EL (cell line): Measurements from ENCODE around the gene NRTN.
"Not testable (repeated sequence)": the region's sequence is repeated elsewhere in the genome, so short reads cannot be mapped to it uniquely, and the experiment has no call there.

Source experiments
- DNase-seq: peaks from one replicate; pipeline ENCODE4 v3.0.0-alpha.2; 2016

The NRTN gene

GRCh38 chr19:5804516-5805461, at the start of gene NRTN:
Gene NRTN, plus strand, starts transcription at chr19:5805067. Its CDS starts 19,099 bp downstream, at chr19:5824166.
- no peak for DNase-seq

DNA sequence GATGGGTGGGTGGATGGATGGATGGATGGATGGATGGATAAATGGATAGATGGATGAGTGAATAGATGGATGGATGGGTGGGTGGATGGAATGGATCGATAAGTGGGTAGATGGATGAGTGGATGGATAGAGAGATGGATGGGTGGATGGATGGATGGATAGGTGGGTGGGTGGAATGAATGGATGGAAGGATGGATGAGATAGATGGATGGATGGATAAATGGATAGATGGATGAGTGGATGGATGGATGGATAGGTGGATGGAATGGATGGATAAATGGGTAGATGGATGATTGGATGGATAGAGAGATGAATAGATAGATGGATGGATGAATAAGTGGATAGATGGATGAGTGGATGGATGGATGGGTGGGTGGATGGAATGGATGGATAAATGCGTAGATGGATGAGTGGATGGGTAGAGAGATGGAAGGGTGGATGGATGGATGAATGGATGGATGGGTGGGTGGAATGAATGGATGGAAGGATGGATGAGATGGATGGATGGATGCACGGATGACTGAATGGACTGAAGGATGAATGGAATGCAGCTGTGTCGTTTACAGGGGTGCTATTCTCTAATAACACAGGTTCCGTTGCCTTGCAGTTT, 42.2 kb upstream of the NRTN start:
- no peak for DNase-seq

DNA sequence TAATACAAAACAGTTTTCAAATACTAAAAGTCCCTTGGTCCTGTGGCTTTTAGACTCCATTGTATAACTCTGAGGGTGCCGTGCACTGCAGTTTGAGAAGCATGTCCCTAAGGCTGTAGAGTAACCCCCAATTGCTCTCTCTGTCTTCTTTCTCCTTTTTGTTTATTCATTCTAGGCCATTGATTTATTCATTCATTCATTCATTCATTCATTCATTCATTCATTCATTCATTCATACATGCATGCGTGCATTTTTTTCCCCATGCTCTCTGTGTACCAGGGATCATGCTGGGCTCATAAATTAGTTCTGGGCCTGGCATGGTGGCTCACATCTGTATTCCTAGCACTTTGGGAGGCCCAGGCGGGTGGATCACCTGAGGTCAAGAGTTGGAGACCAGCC, 39.6 kb upstream of the NRTN start:
- no peak for DNase-seq

DNA sequence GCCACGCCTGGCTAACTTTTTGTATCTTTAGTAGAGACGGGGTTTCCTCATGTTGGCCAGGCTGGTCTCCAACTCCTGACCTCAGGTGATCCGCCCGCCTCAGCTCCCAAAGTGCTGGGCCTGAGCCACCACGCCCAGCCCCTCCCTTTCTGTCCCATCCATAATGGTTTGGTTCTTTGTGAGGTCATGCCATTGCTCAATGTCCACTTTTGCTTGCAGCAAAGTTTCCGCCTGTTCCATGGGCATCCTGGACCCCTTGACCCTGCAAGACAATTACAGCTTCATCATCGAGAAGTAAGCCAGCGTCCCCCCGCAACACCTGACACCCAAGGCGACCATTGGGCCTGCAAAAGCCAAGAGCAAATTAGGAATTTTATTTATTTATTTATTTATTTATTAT, 36.9 kb upstream of the NRTN start:
- no peak for DNase-seq

GRCh38 chr19:5772416-5772815, 32.5 kb upstream of the NRTN start:
- DNase-seq = no peak

GRCh38 chr19:5773276-5773675, 31.6 kb upstream of the NRTN start:
- DNase-seq = no peak

GRCh38 chr19:5774921-5775320, 29.9 kb upstream of the NRTN start:
- DNase-seq = no peak

GRCh38 chr19:5775668-5776309, 29.1 kb upstream of the NRTN start:
- DNase-seq = peak; percentile 82

- no peak for DNase-seq
Observed at GRCh38 chr19:5778402-5778801, 26.5 kb upstream of the NRTN start.

DNA sequence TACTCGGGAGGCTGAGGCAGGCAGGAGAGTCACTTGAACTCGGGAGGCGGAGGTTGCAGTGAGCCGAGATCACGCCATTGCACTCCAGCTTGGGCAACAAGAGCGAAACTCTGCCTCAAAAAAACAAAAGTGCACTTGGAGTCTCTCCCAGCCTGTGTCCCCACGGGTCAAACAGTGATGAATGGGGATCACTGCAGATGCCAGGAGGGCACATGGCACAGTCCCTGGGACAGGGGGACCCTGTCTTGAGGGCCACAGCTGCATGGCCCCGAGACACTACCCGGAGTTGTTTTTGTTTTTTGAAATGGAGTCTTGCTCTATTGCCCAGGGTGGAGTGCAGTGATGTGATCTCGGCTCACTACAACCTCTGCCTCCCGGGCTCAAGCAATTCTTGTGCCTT, 24.0 kb upstream of the NRTN start:
- DNase-seq = not testable (repeated sequence)

- no peak for DNase-seq
Observed at GRCh38 chr19:5782322-5782721, 22.5 kb upstream of the NRTN start.

GRCh38 chr19:5782945-5783919, 21.6 kb upstream of the NRTN start:
- no peak for DNase-seq

DNA sequence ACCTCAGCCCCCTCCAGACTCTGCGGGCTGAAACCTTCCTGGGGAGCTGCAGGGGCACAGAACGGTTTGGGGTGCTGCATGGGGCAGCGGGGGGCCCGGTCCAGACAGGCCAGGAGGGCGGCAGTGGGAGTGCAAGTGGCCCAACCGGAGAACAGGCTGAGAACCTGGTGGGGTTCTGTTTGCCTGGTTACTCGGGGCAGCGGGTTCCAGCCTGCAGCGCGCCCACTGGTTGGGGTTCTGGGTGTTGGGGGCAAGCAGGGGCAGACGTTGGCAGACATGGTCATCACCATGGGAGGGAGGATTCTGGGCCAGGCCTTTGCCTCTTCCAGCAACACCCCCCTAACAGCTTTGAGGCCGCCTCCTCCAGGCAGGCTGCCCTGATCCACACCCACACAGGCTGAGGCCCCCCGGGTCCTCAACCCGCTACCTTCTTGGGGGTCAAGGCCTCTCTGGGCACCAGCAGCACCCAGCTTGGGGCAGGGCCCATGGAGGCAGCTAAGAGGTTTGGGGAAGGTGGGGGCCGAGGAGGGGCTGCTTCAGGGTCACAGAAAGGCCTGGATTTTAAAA, 20.2 kb upstream of the NRTN start, which contains the start of gene PRR22:
PRR22 (minus strand) TSS at position 166 of the 567 bp plus-strand sequence; CDS start at position 80, 86 bp downstream.
- no peak for DNase-seq

- no peak for DNase-seq
Observed at GRCh38 chr19:5785423-5785822, 19.4 kb upstream of the NRTN start.

GRCh38 chr19:5786593-5787408, 18.1 kb upstream of the NRTN start:
- no peak for DNase-seq

GRCh38 chr19:5787409-5788182, 17.3 kb upstream of the NRTN start:
- DNase-seq = no peak

DNA sequence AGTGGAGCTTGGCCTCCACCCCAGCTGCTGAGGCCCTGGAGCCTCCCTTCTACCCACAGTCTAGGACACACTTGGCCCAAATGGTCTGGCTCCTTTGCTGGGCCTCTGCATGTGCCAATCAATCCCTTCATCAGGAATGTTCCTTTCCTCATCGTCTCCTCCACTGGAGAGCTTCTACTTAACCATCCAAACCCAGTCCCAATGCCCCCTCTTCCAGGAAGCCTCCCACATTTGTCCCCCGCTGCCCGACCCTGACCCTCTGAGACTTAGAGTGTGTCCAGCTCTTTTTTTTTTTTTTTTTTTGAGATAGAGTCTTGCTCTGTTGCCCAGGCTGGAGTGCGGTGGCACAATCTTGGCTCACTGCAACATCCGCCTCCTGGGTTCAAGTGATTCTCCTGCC, 16.4 kb upstream of the NRTN start:
- DNase-seq = no peak

DNA sequence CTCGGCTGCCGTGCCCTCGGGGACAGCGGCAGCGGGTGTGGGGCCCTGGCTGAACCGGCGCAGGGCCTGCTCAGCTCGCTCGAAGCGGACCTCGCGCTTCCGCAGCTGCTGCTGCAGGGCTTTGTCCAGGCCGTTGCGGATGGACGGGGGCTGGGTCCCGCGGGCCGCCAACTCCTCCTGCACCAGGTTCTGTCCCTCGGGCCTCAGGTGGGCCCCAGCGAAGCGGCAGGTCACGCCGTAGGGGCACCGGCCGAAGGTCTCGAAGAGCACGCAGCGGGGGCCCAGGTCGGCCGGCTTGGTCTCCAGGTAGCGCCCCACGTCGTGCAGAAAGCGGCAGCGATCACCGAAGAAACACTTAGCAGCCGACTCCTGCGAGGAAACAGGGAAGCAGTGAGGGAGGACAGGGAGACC, 15.5 kb upstream of the NRTN start:
- no peak for DNase-seq

- no peak for DNase-seq
Observed at GRCh38 chr19:5789886-5790558, 14.8 kb upstream of the NRTN start.
